ENCODE results near the gene SAMD10. TPM values are rescaled to one million over a fixed set of nuclear protein-coding genes. Genes with fewer than 3 reads are reported as not detected.
A peak's percentile ranks its signal among the peaks of the same experiment; 100 is the strongest.

Gene SAMD10
- polyA plus RNA-seq, 3 donors: 0.34 to 2.4 (median 0.67) TPM

- H3K79me2 ChIP-seq (ENCODE audit: insufficient read depth, low read length): peaks cover 75% of the 10 kb centered on the region
- TF ChIP-seq, protein P1, sequence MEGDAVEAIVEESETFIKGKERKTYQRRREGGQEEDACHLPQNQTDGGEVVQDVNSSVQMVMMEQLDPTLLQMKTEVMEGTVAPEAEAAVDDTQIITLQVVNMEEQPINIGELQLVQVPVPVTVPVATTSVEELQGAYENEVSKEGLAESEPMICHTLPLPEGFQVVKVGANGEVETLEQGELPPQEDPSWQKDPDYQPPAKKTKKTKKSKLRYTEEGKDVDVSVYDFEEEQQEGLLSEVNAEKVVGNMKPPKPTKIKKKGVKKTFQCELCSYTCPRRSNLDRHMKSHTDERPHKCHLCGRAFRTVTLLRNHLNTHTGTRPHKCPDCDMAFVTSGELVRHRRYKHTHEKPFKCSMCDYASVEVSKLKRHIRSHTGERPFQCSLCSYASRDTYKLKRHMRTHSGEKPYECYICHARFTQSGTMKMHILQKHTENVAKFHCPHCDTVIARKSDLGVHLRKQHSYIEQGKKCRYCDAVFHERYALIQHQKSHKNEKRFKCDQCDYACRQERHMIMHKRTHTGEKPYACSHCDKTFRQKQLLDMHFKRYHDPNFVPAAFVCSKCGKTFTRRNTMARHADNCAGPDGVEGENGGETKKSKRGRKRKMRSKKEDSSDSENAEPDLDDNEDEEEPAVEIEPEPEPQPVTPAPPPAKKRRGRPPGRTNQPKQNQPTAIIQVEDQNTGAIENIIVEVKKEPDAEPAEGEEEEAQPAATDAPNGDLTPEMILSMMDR (IDR thresholded peaks at IDR 0.05): no peak
- peaks cover 30 to 39% of the 10 kb centered on the region in 2 donors for H3K4me1 ChIP-seq (ENCODE audit: control insufficient read depth in 1 of 2, insufficient read depth in 2 of 2, low read length in 2 of 2)
- no peak overlapping the region for H3K4me2 ChIP-seq (replicated peaks; ENCODE audit: extremely low read depth, low read length, poor library complexity, severe bottlenecking)
- DNase-seq: no peak
- no peaks in the 10 kb centered on the region for H3K9me3 ChIP-seq (replicated peaks in 1 of 2; ENCODE audit: control insufficient read depth in 1 of 2, insufficient read depth in 1 of 2, low read length in 2 of 2)
- Mint-ChIP-seq H3K36me3 (peaks cover 27 to 55% of the 10 kb centered on the region in 2 donors), H3K4me3 (no peak overlapping the region), H3K9me3 (peaks cover 0 to 3% (median 0%) of the 10 kb centered on the region in 7 donors), H3K27ac (peak overlapping the region in 2 of 7 donors; percentile 19 to 42), H3K27me3 (ENCODE audit: low read depth in 3 of 3) (no peaks in the 10 kb centered on the region), H3K4me1 (peaks cover 28% of the 10 kb centered on the region)
- H4K20me1 ChIP-seq (ENCODE audit: insufficient read depth, low read length): peaks cover 99% of the 10 kb centered on the region
- H3K27ac ChIP-seq (ENCODE audit: low read depth in 1 of 2, low read length in 2 of 2): peak overlapping the region in 1 of 2 donors; percentile 36
- H3K9ac ChIP-seq (ENCODE audit: insufficient read depth, low read length, poor library complexity, severe bottlenecking): no peak overlapping the region
- intact Hi-C loops (cut with micrococcal nuclease): loop anchor here (5.0 kb wide), 2 partner anchors 33 to 298 kb away; no protein-coding TSS in a partner anchor
- no peak overlapping the region for H3K4me3 ChIP-seq (replicated peaks in 1 of 3; ENCODE audit: low read depth in 2 of 3, low read length in 3 of 3)
- peaks cover 47 to 70% of the 10 kb centered on the region in 2 donors for H3K36me3 ChIP-seq (replicated peaks in 1 of 2; ENCODE audit: control insufficient read depth in 1 of 2, insufficient read depth in 2 of 2, low read length in 2 of 2)
- H3K27me3 ChIP-seq (ENCODE audit: control insufficient read depth in 2 of 2, insufficient read depth in 2 of 2, low read length in 2 of 2): no peaks in the 10 kb centered on the region
- 97% methylated on average over 23 of the region's 23 CpGs for WGBS (ENCODE audit: insufficient coverage)
- no peak overlapping the region for H2AFZ ChIP-seq (ENCODE audit: insufficient read depth, low read depth, low read length, poor library complexity, severe bottlenecking)
Observed at GRCh38 chr20:63940071-63940471, 39.4 kb downstream of the SAMD10 start.

- TF ChIP-seq, protein P1 (IDR thresholded peaks at IDR 0.05): no peak
- H3K4me2 ChIP-seq (replicated peaks; ENCODE audit: extremely low read depth, low read length, poor library complexity, severe bottlenecking): no peak overlapping the region
- Mint-ChIP-seq H3K27me3 (ENCODE audit: low read depth in 3 of 3) (no peaks in the 10 kb centered on the region), H3K4me1 (peaks cover 32% of the 10 kb centered on the region), H3K4me3 (no peak overlapping the region), H3K36me3 (peaks cover 32 to 57% of the 10 kb centered on the region in 2 donors), H3K27ac (peak overlapping the region in 2 of 7 donors; percentile 42 to 49), H3K9me3 (peaks cover 0 to 3% (median 0%) of the 10 kb centered on the region in 7 donors)
- H3K79me2 ChIP-seq (ENCODE audit: insufficient read depth, low read length): peaks cover 77% of the 10 kb centered on the region
- H4K20me1 ChIP-seq (ENCODE audit: insufficient read depth, low read length): peaks cover 99% of the 10 kb centered on the region
- no peak overlapping the region for H2AFZ ChIP-seq (ENCODE audit: insufficient read depth, low read depth, low read length, poor library complexity, severe bottlenecking)
- no peak for DNase-seq
- peak overlapping the region in 1 of 2 donors; percentile 41 for H3K27ac ChIP-seq (ENCODE audit: low read depth in 1 of 2, low read length in 2 of 2)
- no peak overlapping the region for H3K9ac ChIP-seq (ENCODE audit: insufficient read depth, low read length, poor library complexity, severe bottlenecking)
- WGBS (ENCODE audit: insufficient coverage): 68% methylated on average over 20 of the region's 33 CpGs
- no peak overlapping the region for H3K4me3 ChIP-seq (replicated peaks in 1 of 3; ENCODE audit: low read depth in 2 of 3, low read length in 3 of 3)
- peaks cover 30 to 39% of the 10 kb centered on the region in 2 donors for H3K4me1 ChIP-seq (ENCODE audit: control insufficient read depth in 1 of 2, insufficient read depth in 2 of 2, low read length in 2 of 2)
- intact Hi-C loops (cut with micrococcal nuclease): no loop called here
- no peaks in the 10 kb centered on the region for H3K27me3 ChIP-seq (ENCODE audit: control insufficient read depth in 2 of 2, insufficient read depth in 2 of 2, low read length in 2 of 2)
- no peaks in the 10 kb centered on the region for H3K9me3 ChIP-seq (replicated peaks in 1 of 2; ENCODE audit: control insufficient read depth in 1 of 2, insufficient read depth in 1 of 2, low read length in 2 of 2)
- H3K36me3 ChIP-seq (replicated peaks in 1 of 2; ENCODE audit: control insufficient read depth in 1 of 2, insufficient read depth in 2 of 2, low read length in 2 of 2): peaks cover 47 to 71% of the 10 kb centered on the region in 2 donors
Observed at GRCh38 chr20:63939061-63939935, 40.1 kb downstream of the SAMD10 start.
